ENCODE results near the gene OR13C3. TPM values are rescaled to one million over a fixed set of nuclear protein-coding genes. Genes with fewer than 3 reads are reported as not detected.

The OR13C3 gene
- total RNA-seq, result under 1 TPM in 1 of 2 donors, not detected in 1; 0.17 TPM
- not detected for polyA plus RNA-seq

DNA sequence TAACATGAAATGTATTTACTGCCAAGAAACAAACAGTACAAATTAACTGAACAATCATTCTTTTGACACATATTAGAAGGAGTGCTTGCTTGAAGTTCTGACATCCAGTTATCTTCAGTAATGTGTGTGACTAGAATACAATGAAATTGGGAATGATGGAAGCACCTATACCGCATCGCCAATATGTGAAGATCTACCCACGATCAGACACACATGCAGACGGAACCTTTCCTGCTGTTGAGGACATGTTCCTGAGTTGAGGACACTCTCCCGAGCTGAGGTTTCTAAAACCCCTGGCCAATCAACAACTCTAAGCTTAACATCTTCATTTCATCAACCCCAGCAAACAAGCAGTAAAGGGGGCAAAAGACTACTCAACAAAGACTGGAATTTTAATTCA lies at the start of gene OR13C3:
Gene OR13C3 (minus strand): TSS at position 101 of the 400 bp plus-strand sequence. CDS start 133 bp downstream, outside the sequence.
- Histone ChIP-seq H3K36me3 (ENCODE audit: control insufficient read depth in 4 of 4, insufficient read depth in 3 of 4, low read depth in 1 of 4, low read length in 3 of 4) (no peaks in the 10 kb centered on the region), H3K9ac (ENCODE audit: low read depth in 1 of 2, low read length in 2 of 2) (no peak within 1 kb of the TSS), H3K4me3 (ENCODE audit: low read depth in 1 of 3, low read length in 3 of 3) (no peak within 1 kb of the TSS), H3K27me3 (ENCODE audit: control insufficient read depth in 4 of 4, insufficient read depth in 4 of 4, low read length in 3 of 4) (no peaks in the 10 kb centered on the region), H3K9me3 (ENCODE audit: control insufficient read depth in 4 of 4, low read length in 3 of 4) (no peaks in the 10 kb centered on the region), H3K27ac (ENCODE audit: low read depth in 1 of 2, low read length in 2 of 2) (no peak within 1 kb of the TSS), H3K4me1 (ENCODE audit: control insufficient read depth in 4 of 4, insufficient read depth in 4 of 4, low read length in 3 of 4) (no peaks in the 10 kb centered on the region)
- DNase-seq (ENCODE audit: low spot score), result no peak
- TF ChIP-seq FOXA1 (IDR thresholded peaks at IDR 0.05), result no peak
- TF ChIP-seq GABPA (IDR thresholded peaks at IDR 0.05 in 1 of 2, conservative IDR thresholded peaks at IDR 0.05 in 1 of 2), result no peak
- TF ChIP-seq RXRA (IDR thresholded peaks at IDR 0.05), result no peak
- TF ChIP-seq HNF4A (conservative IDR thresholded peaks at IDR 0.05), result no peak
- TF ChIP-seq SP1 (IDR thresholded peaks at IDR 0.05), result no peak
- TF ChIP-seq MAX (IDR thresholded peaks at IDR 0.05), result no peak
- TF ChIP-seq TAF1 (conservative IDR thresholded peaks at IDR 0.05), result no peak
- no peak for TF ChIP-seq FOXA2 (IDR thresholded peaks at IDR 0.05)
- no peak for TF ChIP-seq EGR1 (IDR thresholded peaks at IDR 0.05; ENCODE audit: low read depth in 2 of 2)
- TF ChIP-seq NR2F2 (IDR thresholded peaks at IDR 0.05), result no peak
- WGBS, result 91% methylated on average over 5 of the region's 5 CpGs

- Histone ChIP-seq H3K36me3 (ENCODE audit: control insufficient read depth in 4 of 4, insufficient read depth in 3 of 4, low read depth in 1 of 4, low read length in 3 of 4) (no peaks in the 10 kb centered on the region), H3K27me3 (ENCODE audit: control insufficient read depth in 4 of 4, insufficient read depth in 4 of 4, low read length in 3 of 4) (no peaks in the 10 kb centered on the region), H3K9ac (ENCODE audit: low read depth in 1 of 2, low read length in 2 of 2) (no peak overlapping the region), H3K9me3 (ENCODE audit: control insufficient read depth in 4 of 4, low read length in 3 of 4) (no peaks in the 10 kb centered on the region), H3K27ac (ENCODE audit: low read depth in 1 of 2, low read length in 2 of 2) (no peak overlapping the region), H3K4me3 (ENCODE audit: low read depth in 1 of 3, low read length in 3 of 3) (no peak overlapping the region), H3K4me1 (ENCODE audit: control insufficient read depth in 4 of 4, insufficient read depth in 4 of 4, low read length in 3 of 4) (no peaks in the 10 kb centered on the region)
- TF ChIP-seq FOXA2 (IDR thresholded peaks at IDR 0.05), result no peak
- 95% methylated on average over 1 of the region's 1 CpG for WGBS
- DNase-seq (ENCODE audit: low spot score), result no peak
Measured at GRCh38 chr9:104580562-104580961, 43.9 kb upstream of the OR13C3 start.

DNA sequence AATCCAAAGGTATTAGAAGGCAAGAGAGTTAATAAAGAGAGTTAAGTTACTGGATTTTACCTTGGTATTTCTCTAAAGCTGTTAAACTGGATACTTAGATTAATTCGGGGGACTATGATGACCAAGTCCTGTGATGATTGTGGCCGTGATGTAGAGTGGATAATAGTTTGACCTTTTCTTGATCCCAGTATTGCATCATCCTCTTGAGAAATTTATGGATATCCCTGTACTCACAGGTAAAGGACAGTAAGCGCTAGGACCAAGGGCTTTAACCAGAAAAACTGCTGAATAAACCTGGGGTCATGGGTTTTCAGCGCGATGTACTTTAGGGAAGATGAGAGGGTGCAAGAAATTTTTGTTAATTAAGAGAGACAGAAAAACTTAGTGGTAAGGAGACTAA lies 40.6 kb upstream of the OR13C3 start:
- 74% methylated on average over 5 of the region's 5 CpGs for WGBS
- no peaks in the 10 kb centered on the region for H3K27me3 ChIP-seq (ENCODE audit: control insufficient read depth in 4 of 4, insufficient read depth in 4 of 4, low read length in 3 of 4)

More for the DNA sequence above, 40.6 kb upstream of the OR13C3 start:
- Histone ChIP-seq H3K4me3 (ENCODE audit: low read depth in 1 of 3, low read length in 3 of 3) (no peak overlapping the region), H3K9ac (ENCODE audit: low read depth in 1 of 2, low read length in 2 of 2) (no peak overlapping the region), H3K36me3 (ENCODE audit: control insufficient read depth in 4 of 4, insufficient read depth in 3 of 4, low read depth in 1 of 4, low read length in 3 of 4) (no peaks in the 10 kb centered on the region), H3K9me3 (ENCODE audit: control insufficient read depth in 4 of 4, low read length in 3 of 4) (peaks cover 0 to 7% (median 2%) of the 10 kb centered on the region in 4 donors), H3K4me1 (ENCODE audit: control insufficient read depth in 4 of 4, insufficient read depth in 4 of 4, low read length in 3 of 4) (no peaks in the 10 kb centered on the region), H3K27ac (ENCODE audit: low read depth in 1 of 2, low read length in 2 of 2) (no peak overlapping the region)
- TF ChIP-seq YY1 (IDR thresholded peaks at IDR 0.05) (no peak), CTCF (IDR thresholded peaks at IDR 0.05; ENCODE audit: low read depth, low read length, missing input control) (no peak), HNF4G (IDR thresholded peaks at IDR 0.05) (no peak), TAF1 (conservative IDR thresholded peaks at IDR 0.05) (no peak), MAX (IDR thresholded peaks at IDR 0.05) (no peak), REST (IDR thresholded peaks at IDR 0.05) (no peak), NR2F2 (IDR thresholded peaks at IDR 0.05) (no peak), EGR1 (IDR thresholded peaks at IDR 0.05; ENCODE audit: low read depth in 2 of 2) (no peak), RAD21 (IDR thresholded peaks at IDR 0.05) (no peak), ZBTB33 (IDR thresholded peaks at IDR 0.05) (no peak), JUND (IDR thresholded peaks at IDR 0.05) (no peak), SP1 (IDR thresholded peaks at IDR 0.05) (no peak), GABPA (IDR thresholded peaks at IDR 0.05 in 1 of 2, conservative IDR thresholded peaks at IDR 0.05 in 1 of 2) (no peak), FOXA1 (IDR thresholded peaks at IDR 0.05) (no peak), FOXA2 (IDR thresholded peaks at IDR 0.05) (no peak)
- DNase-seq (ENCODE audit: low spot score), result no peak

All from liver (tissue), 9 donors.